HepG2 (cell line): ENCODE results near the gene VCL. TPM values are rescaled to one million over a fixed set of nuclear protein-coding genes. Genes with fewer than 3 reads are reported as not detected.

Experiments
- CREB1 ChIP-seq, 2 experiments: fragments of 450-650 bp in 1 of 2; IDR thresholded peaks; 2 replicates each; pipeline ENCODE4 v1.6.1; 2016 to 2017; ENCODE audit warnings: control low read depth in 1 of 2, mild to moderate bottlenecking in 1 of 2, missing compliant biosample characterization in 1 of 2, missing genetic modification characterization in 1 of 2
- KLF13 ChIP-seq: sonication (generic); formaldehyde crosslinking; IDR thresholded peaks from 2 replicates; pipeline ENCODE4 v1.4.0; 2020; ENCODE audit warnings: mild to moderate bottlenecking, missing genetic modification reagents
- NFIC ChIP-seq: IDR thresholded peaks from 2 replicates; pipeline ENCODE4 v1.6.1; 2012; ENCODE audit warnings: mild to moderate bottlenecking, low read length, inconsistent platforms
- ONECUT2 ChIP-seq: sonication (generic); formaldehyde crosslinking; IDR thresholded peaks from 2 replicates; pipeline ENCODE4 v1.4.0; 2020; ENCODE audit warnings: missing genetic modification reagents
- PPARG ChIP-seq: conservative IDR thresholded peaks from 2 replicates; pipeline ENCODE4 v1.6.1; 2016; ENCODE audit warnings: missing biosample characterization, missing genetic modification reagents
- REL ChIP-seq: sonication (generic); formaldehyde crosslinking; conservative IDR thresholded peaks from 2 replicates; pipeline ENCODE4 v1.8.0; 2022; ENCODE audit warnings: mild to moderate bottlenecking, missing genetic modification reagents, moderate library complexity
- RORA ChIP-seq: sonication (generic); formaldehyde crosslinking; IDR thresholded peaks from 2 replicates; pipeline ENCODE4 v1.5.0; 2020; ENCODE audit warnings: mild to moderate bottlenecking, missing genetic modification reagents, moderate library complexity
- ZFYVE20 ChIP-seq: sonication (generic); formaldehyde crosslinking; IDR thresholded peaks from 2 replicates; pipeline ENCODE4 v1.8.0; 2023; ENCODE audit warnings: low read depth, mild to moderate bottlenecking, moderate library complexity, missing genetic modification reagents, borderline replicate concordance
- ZKSCAN1 ChIP-seq: fragments of 150-350 bp; IDR thresholded peaks from 2 replicates; pipeline ENCODE4 v1.6.1; 2014; ENCODE audit warnings: low read length
- ZNF138 ChIP-seq: sonication (generic); formaldehyde crosslinking; IDR thresholded peaks from 2 replicates; pipeline ENCODE4 v1.5.0; 2020; ENCODE audit warnings: mild to moderate bottlenecking, low read depth, missing genetic modification reagents
- ZNF337 ChIP-seq: sonication (generic); formaldehyde crosslinking; IDR thresholded peaks from 2 replicates; pipeline ENCODE4 v1.5.1; 2020; ENCODE audit warnings: missing genetic modification reagents, low read depth, mild to moderate bottlenecking, borderline replicate concordance
- ZNF782 ChIP-seq: sonication (generic); formaldehyde crosslinking; IDR thresholded peaks from 2 replicates; pipeline ENCODE4 v1.4.0; 2020; ENCODE audit warnings: missing genetic modification reagents, mild to moderate bottlenecking, borderline replicate concordance
- polyA plus RNA-seq, 8 experiments: library from polyadenylated mRNA; depleted of rRNA in 3 of 8; stranded (reverse) in 7 of 8; unstranded in 1 of 8; fragments of >200 nt; fragmentation: Illumina TruSeq in 4 of 8; extraction: Trizol in 4 of 8; gene quantifications; 2 replicates each; pipeline versions ENCODE4 v1.2.1 to v1.2.3, GENCODE V29; 2011 to 2016; ENCODE audit warnings: low read depth in 4 of 8, missing spikeins in 1 of 8, mixed read lengths in 1 of 8; ENCODE audit not compliant: insufficient read depth in 1 of 8
- total RNA-seq, 5 experiments: library from RNA; depleted of rRNA; stranded (reverse); fragments of >200 nt; fragmentation: Illumina TruSeq; extraction: Trizol; gene quantifications; 2 replicates each; pipeline ENCODE4 v1.2.3, GENCODE V29; 2016; ENCODE audit warnings: low read depth in 1 of 5
- TF ChIP-seq, protein P1 (sequence below): IDR thresholded peaks from 2 replicates; pipeline ENCODE4 v1.6.1; 2016; ENCODE audit warnings: missing compliant biosample characterization, missing genetic modification reagents, borderline replicate concordance
- TF ChIP-seq, protein P2 (sequence below): sonication (generic); formaldehyde crosslinking; IDR thresholded peaks from 2 replicates; pipeline ENCODE4 v1.8.0; 2022; ENCODE audit warnings: missing genetic modification reagents, mild to moderate bottlenecking, borderline replicate concordance
- TF ChIP-seq, protein P3 (sequence below): sonication (generic); formaldehyde crosslinking; IDR thresholded peaks from 2 replicates; pipeline ENCODE4 v1.4.0; 2020; ENCODE audit warnings: missing genetic modification reagents
- TF ChIP-seq, protein P4 (sequence below): sonication (generic); formaldehyde crosslinking; IDR thresholded peaks from 2 replicates; pipeline ENCODE4 v1.8.1; 2023; ENCODE audit warnings: mild to moderate bottlenecking, missing genetic modification reagents
- TF ChIP-seq, protein P5 (sequence below): sonication (generic); formaldehyde crosslinking; IDR thresholded peaks from 2 replicates; pipeline ENCODE4 v1.4.0; 2020; ENCODE audit warnings: mild to moderate bottlenecking, missing genetic modification reagents
- TF ChIP-seq, protein P6 (sequence below): sonication (generic); formaldehyde crosslinking; IDR thresholded peaks from 2 replicates; pipeline ENCODE4 v1.8.0; 2023; ENCODE audit warnings: mild to moderate bottlenecking, missing genetic modification reagents
- TF ChIP-seq, protein P7 (sequence below): sonication (generic); formaldehyde crosslinking; IDR thresholded peaks from 2 replicates; pipeline ENCODE4 v1.5.0; 2020; ENCODE audit warnings: missing genetic modification reagents, mild to moderate bottlenecking, borderline replicate concordance

The VCL gene
- total and polyA plus RNA-seq, 2 of the 13 experiments (the other 11 are each of a cell fraction or from before 2014, with no cell fraction given): 17.3 to 26.9 TPM

DNA sequence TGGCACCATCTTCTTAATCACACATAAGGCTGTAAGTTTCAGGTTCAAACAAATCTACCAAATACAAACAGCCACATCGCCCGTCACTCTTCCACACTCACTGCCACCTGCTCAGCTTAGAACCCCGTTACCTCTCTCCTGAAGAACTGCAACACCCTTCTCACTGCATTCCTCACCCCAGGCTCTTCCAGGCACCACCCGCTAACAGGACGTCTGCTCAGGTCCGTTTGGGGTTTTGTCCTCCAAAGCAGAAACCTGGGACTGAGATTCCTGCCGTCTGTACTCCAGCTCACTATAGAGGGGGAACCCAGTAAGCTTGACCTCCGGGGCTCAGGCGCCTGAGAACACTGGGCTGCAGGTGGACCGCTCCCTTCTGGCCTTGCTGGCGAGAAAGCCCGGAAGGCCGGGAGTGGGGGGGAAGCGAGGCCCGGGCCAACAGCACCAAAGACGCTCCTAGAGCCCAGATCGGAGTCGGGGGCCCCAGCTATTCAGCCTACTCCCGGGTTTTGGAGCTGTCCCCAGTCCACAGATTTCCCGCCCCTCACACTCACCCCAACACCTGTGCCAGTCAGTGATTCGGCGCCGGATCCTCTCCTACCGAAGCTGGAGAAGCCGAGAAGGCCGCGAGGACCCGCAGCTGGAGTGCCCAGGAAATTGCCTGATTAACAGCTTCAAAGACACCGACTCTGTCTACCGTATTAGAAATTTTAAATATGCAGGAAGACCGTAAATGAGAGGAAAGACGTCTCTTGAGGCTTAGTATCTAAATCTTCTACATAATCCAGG, 152.5 kb downstream of the VCL start, which contains the start of gene AP3M1 (continued):
- TF ChIP-seq, protein P1, sequence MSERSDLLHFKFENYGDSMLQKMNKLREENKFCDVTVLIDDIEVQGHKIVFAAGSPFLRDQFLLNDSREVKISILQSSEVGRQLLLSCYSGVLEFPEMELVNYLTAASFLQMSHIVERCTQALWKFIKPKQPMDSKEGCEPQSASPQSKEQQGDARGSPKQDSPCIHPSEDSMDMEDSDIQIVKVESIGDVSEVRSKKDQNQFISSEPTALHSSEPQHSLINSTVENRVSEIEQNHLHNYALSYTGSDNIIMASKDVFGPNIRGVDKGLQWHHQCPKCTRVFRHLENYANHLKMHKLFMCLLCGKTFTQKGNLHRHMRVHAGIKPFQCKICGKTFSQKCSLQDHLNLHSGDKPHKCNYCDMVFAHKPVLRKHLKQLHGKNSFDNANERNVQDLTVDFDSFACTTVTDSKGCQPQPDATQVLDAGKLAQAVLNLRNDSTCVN (CRISPR knock-in tag): 0 out of 2 replicates have a peak, but pooled peaks have one; percentile 17
- TF ChIP-seq, protein P2, sequence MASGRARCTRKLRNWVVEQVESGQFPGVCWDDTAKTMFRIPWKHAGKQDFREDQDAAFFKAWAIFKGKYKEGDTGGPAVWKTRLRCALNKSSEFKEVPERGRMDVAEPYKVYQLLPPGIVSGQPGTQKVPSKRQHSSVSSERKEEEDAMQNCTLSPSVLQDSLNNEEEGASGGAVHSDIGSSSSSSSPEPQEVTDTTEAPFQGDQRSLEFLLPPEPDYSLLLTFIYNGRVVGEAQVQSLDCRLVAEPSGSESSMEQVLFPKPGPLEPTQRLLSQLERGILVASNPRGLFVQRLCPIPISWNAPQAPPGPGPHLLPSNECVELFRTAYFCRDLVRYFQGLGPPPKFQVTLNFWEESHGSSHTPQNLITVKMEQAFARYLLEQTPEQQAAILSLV (CRISPR knock-in tag): no peak
- TF ChIP-seq, protein P3, sequence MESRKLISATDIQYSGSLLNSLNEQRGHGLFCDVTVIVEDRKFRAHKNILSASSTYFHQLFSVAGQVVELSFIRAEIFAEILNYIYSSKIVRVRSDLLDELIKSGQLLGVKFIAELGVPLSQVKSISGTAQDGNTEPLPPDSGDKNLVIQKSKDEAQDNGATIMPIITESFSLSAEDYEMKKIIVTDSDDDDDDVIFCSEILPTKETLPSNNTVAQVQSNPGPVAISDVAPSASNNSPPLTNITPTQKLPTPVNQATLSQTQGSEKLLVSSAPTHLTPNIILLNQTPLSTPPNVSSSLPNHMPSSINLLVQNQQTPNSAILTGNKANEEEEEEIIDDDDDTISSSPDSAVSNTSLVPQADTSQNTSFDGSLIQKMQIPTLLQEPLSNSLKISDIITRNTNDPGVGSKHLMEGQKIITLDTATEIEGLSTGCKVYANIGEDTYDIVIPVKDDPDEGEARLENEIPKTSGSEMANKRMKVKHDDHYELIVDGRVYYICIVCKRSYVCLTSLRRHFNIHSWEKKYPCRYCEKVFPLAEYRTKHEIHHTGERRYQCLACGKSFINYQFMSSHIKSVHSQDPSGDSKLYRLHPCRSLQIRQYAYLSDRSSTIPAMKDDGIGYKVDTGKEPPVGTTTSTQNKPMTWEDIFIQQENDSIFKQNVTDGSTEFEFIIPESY (CRISPR knock-in tag): no peak
- TF ChIP-seq ZNF337 (CRISPR knock-in tag): no peak
- TF ChIP-seq NFIC: no peak
- TF ChIP-seq KLF13 (CRISPR knock-in tag): no peak
- no peak for TF ChIP-seq REL (CRISPR knock-in tag)
- TF ChIP-seq CREB1 (IDR thresholded peaks at IDR 0.05): no peak
- peak; percentile 78 for TF ChIP-seq CREB1 (CRISPR knock-in tag; IDR thresholded peaks at IDR 0.05)
- TF ChIP-seq PPARG (CRISPR knock-in tag): no peak
- peak; percentile 48; the same call in 1 of the 2 replicates for TF ChIP-seq ZNF138 (CRISPR knock-in tag)
- no peak for TF ChIP-seq ZKSCAN1
- no peak for TF ChIP-seq ZNF782 (CRISPR knock-in tag)
- TF ChIP-seq, protein P4, sequence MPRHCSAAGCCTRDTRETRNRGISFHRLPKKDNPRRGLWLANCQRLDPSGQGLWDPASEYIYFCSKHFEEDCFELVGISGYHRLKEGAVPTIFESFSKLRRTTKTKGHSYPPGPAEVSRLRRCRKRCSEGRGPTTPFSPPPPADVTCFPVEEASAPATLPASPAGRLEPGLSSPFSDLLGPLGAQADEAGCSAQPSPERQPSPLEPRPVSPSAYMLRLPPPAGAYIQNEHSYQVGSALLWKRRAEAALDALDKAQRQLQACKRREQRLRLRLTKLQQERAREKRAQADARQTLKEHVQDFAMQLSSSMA (CRISPR knock-in tag): no peak
- TF ChIP-seq, protein P5, sequence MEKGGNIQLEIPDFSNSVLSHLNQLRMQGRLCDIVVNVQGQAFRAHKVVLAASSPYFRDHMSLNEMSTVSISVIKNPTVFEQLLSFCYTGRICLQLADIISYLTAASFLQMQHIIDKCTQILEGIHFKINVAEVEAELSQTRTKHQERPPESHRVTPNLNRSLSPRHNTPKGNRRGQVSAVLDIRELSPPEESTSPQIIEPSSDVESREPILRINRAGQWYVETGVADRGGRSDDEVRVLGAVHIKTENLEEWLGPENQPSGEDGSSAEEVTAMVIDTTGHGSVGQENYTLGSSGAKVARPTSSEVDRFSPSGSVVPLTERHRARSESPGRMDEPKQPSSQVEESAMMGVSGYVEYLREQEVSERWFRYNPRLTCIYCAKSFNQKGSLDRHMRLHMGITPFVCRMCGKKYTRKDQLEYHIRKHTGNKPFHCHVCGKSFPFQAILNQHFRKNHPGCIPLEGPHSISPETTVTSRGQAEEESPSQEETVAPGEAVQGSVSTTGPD (CRISPR knock-in tag): 0 out of 2 replicates have a peak, but pooled peaks have one; percentile 27
- TF ChIP-seq ZFYVE20 (CRISPR knock-in tag): no peak
- TF ChIP-seq, protein P6, sequence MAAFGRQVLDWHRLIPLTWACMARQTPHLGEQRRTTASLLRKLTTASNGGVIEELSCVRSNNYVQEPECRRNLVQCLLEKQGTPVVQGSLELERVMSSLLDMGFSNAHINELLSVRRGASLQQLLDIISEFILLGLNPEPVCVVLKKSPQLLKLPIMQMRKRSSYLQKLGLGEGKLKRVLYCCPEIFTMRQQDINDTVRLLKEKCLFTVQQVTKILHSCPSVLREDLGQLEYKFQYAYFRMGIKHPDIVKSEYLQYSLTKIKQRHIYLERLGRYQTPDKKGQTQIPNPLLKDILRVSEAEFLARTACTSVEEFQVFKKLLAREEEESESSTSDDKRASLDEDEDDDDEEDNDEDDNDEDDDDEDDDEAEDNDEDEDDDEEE (CRISPR knock-in tag): no peak
- no peak for TF ChIP-seq RORA (CRISPR knock-in tag)
- TF ChIP-seq ONECUT2 (CRISPR knock-in tag): no peak; the same call in 1 of the 2 replicates
- TF ChIP-seq, protein P7, sequence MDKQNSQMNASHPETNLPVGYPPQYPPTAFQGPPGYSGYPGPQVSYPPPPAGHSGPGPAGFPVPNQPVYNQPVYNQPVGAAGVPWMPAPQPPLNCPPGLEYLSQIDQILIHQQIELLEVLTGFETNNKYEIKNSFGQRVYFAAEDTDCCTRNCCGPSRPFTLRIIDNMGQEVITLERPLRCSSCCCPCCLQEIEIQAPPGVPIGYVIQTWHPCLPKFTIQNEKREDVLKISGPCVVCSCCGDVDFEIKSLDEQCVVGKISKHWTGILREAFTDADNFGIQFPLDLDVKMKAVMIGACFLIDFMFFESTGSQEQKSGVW (CRISPR knock-in tag): no peak
